IMR-90 (cell line): ENCODE data around the gene STX4. TPM values are rescaled to one million over a fixed set of nuclear protein-coding genes. Genes with fewer than 3 reads are reported as not detected.

Experiments
- ATAC-seq: fragments of 200-7000 bp; cut with Tn5 transposase; 2 replicates; pipeline ENCODE4 v1.9.1; 2020; ENCODE audit warnings: low read depth, mild to moderate bottlenecking, moderate library complexity
- BruUV-seq: library from RNA; stranded (reverse); fragments of 400-500 nt; replicated peaks from 2 replicates; lab custom pipeline; 2021; lab: Mats Ljungman, UMichigan
- CTCF ChIA-PET: fragments of 300-600 bp; formaldehyde crosslinking; extraction: SDS; loops from one replicate; lab custom pipeline; 2021; ENCODE audit warnings: antibody characterized with exemption; lab: Yijun Ruan, JAX
- POLR2A ChIA-PET: fragments of 300-600 bp; sonication (Branson Sonifier 250); formaldehyde crosslinking; loops from one replicate; lab custom pipeline; 2022; ENCODE audit warnings: antibody characterized with exemption; ENCODE audit not compliant: unreplicated experiment; lab: Charles Lee
- DNase-seq: peaks from one replicate; pipeline ENCODE4 v3.0.0; 2013
- H2AFZ ChIP-seq: replicated peaks from 2 replicates; pipeline ENCODE3; 2013; ENCODE audit warnings: low read length, mild to moderate bottlenecking; ENCODE audit not compliant: poor library complexity
- H2AK5ac ChIP-seq: 2 replicates; pipeline ENCODE4 v1.6.1; 2013; ENCODE audit warnings: low read depth, low read length, inconsistent platforms
- H2AK9ac ChIP-seq: replicated peaks from 2 replicates; pipeline ENCODE3; 2013; ENCODE audit warnings: mild to moderate bottlenecking, low read depth, low read length, moderate library complexity; ENCODE audit not compliant: poor library complexity
- H2BK120ac ChIP-seq: 2 replicates; pipeline ENCODE4 v1.6.1; 2013; ENCODE audit warnings: low read depth, low read length, inconsistent platforms
- H2BK15ac ChIP-seq: 3 replicates; pipeline ENCODE4 v1.6.1; 2013; ENCODE audit warnings: low read depth, low read length, inconsistent platforms
- H2BK20ac ChIP-seq: 2 replicates; pipeline ENCODE4 v1.6.1; 2013; ENCODE audit warnings: low read depth, mild to moderate bottlenecking, inconsistent platforms, low read length, moderate library complexity
- H2BK5ac ChIP-seq: 2 replicates; pipeline ENCODE4 v1.6.1; 2013; ENCODE audit warnings: mild to moderate bottlenecking, low read depth, low read length, inconsistent platforms; ENCODE audit not compliant: poor library complexity, severe bottlenecking
- H3K14ac ChIP-seq: replicated peaks from 2 replicates; pipeline ENCODE4 v1.6.1; 2013; ENCODE audit warnings: low read depth, low read length, inconsistent platforms
- H3K18ac ChIP-seq: 2 replicates; pipeline ENCODE4 v1.6.1; 2013; ENCODE audit warnings: low read depth, low read length, control low read depth
- H3K23ac ChIP-seq: 2 replicates; pipeline ENCODE4 v1.6.1; 2013; ENCODE audit warnings: low read depth, low read length, inconsistent platforms
- H3K27ac ChIP-seq: 2 replicates; pipeline ENCODE4 v1.5.1; 2013; ENCODE audit warnings: mild to moderate bottlenecking, control low read depth, low read length; ENCODE audit not compliant: insufficient read depth
- H3K27me3 ChIP-seq: 2 replicates; pipeline ENCODE4 v1.6.1; 2013; ENCODE audit warnings: low read length; ENCODE audit not compliant: control insufficient read depth, insufficient read depth
- H3K36me3 ChIP-seq: 2 replicates; pipeline ENCODE4 v1.6.1; 2013; ENCODE audit warnings: low read length, mixed read lengths; ENCODE audit not compliant: control insufficient read depth, insufficient read depth
- H3K4ac ChIP-seq: 2 replicates; pipeline ENCODE4 v1.6.1; 2013; ENCODE audit warnings: low read depth, low read length, inconsistent platforms
- H3K4me1 ChIP-seq: 2 replicates; pipeline ENCODE4 v1.6.1; 2013; ENCODE audit warnings: low read length, mixed read lengths; ENCODE audit not compliant: control insufficient read depth, insufficient read depth
- H3K4me2 ChIP-seq: 2 replicates; pipeline ENCODE4 v1.6.1; 2013; ENCODE audit warnings: low read depth, mild to moderate bottlenecking, control low read depth, low read length, moderate library complexity
- H3K4me3 ChIP-seq: 2 replicates; pipeline ENCODE4 v1.5.1; 2013; ENCODE audit warnings: low read depth, mild to moderate bottlenecking, control low read depth, low read length, moderate library complexity; ENCODE audit not compliant: insufficient read depth
- H3K56ac ChIP-seq: 2 replicates; pipeline ENCODE4 v1.6.1; 2013; ENCODE audit warnings: low read length, inconsistent platforms; ENCODE audit not compliant: insufficient read depth; ENCODE audit errors: extremely low read depth
- H3K79me1 ChIP-seq, 2 experiments: 2 replicates each; pipeline ENCODE4 v1.6.1; 2013; ENCODE audit warnings: low read length in 2 of 2, inconsistent platforms in 1 of 2, low read depth in 1 of 2
- H3K9ac ChIP-seq: 2 replicates; pipeline ENCODE4 v1.6.1; 2013; ENCODE audit warnings: low read depth, low read length, control low read depth
- H3K9me1 ChIP-seq: 2 replicates; pipeline ENCODE4 v1.6.1; 2013; ENCODE audit warnings: low read length, inconsistent platforms; ENCODE audit not compliant: insufficient read depth
- H3K9me3 ChIP-seq: 2 replicates; pipeline ENCODE4 v1.6.1; 2013; ENCODE audit warnings: low read length; ENCODE audit not compliant: control insufficient read depth, insufficient read depth
- H4K20me1 ChIP-seq: 2 replicates; pipeline ENCODE4 v1.6.1; 2013; ENCODE audit warnings: low read length, inconsistent platforms; ENCODE audit not compliant: insufficient read depth
- H4K5ac ChIP-seq: 2 replicates; pipeline ENCODE4 v1.6.1; 2013; ENCODE audit warnings: mild to moderate bottlenecking, low read depth, low read length, control low read depth
- H4K8ac ChIP-seq, 2 experiments: 2 replicates each; pipeline ENCODE4 v1.6.1; 2013; ENCODE audit warnings: low read depth in 2 of 2, low read length in 2 of 2, control low read depth in 1 of 2, inconsistent platforms in 1 of 2
- H4K91ac ChIP-seq: 2 replicates; pipeline ENCODE4 v1.6.1; 2013; ENCODE audit warnings: low read depth, low read length, inconsistent platforms; ENCODE audit not compliant: insufficient read depth
- CHD1 ChIP-seq: IDR thresholded peaks from 2 replicates; pipeline ENCODE4 v1.6.1; 2012; ENCODE audit warnings: low read depth, low read length, improper control_type of control experiment
- ELK1 ChIP-seq: fragments of 150-350 bp; IDR thresholded peaks from 2 replicates; pipeline ENCODE4 v1.6.1; 2016; ENCODE audit warnings: low read depth, mild to moderate bottlenecking, low read length, moderate library complexity, borderline replicate concordance
- MAFK ChIP-seq: IDR thresholded peaks from 2 replicates; pipeline ENCODE4 v1.6.1; 2012; ENCODE audit warnings: low read depth, low read length, improper control_type of control experiment
- MXI1 ChIP-seq: IDR thresholded peaks from 2 replicates; pipeline ENCODE4 v1.6.1; 2012; ENCODE audit warnings: low read depth, mild to moderate bottlenecking, low read length, moderate library complexity, borderline replicate concordance
- POLR2A ChIP-seq: IDR thresholded peaks from 2 replicates; pipeline ENCODE4 v1.6.1; 2012; ENCODE audit warnings: mild to moderate bottlenecking, low read depth, low read length
- RAD21 ChIP-seq: IDR thresholded peaks from 2 replicates; pipeline ENCODE4 v1.6.1; 2012; ENCODE audit warnings: low read length, improper control_type of control experiment
- RFX5 ChIP-seq: IDR thresholded peaks from 2 replicates; pipeline ENCODE4 v1.8.0; 2012; ENCODE audit warnings: low read depth, mild to moderate bottlenecking, low read length, moderate library complexity
- USF2 ChIP-seq: fragments of 150-350 bp; IDR thresholded peaks from 2 replicates; pipeline ENCODE4 v1.6.1; 2017; ENCODE audit warnings: mild to moderate bottlenecking, antibody characterized with exemption, low read length, low read depth
- WGBS, 2 experiments: methylation state at CpG; one replicate each; pipeline versions ENCODE4 v1.1.5 to v1.1.7; 2013; ENCODE audit warnings: missing lambda C conversion rate in 2 of 2; ENCODE audit not compliant: insufficient read length in 1 of 2; ENCODE audit errors: extremely low coverage in 2 of 2; 5-methylcytosine and 5-hydroxymethylcytosine counted together
- dilution Hi-C: fragments of 300-500 bp; cut with HindIII; formaldehyde crosslinking; loops from one replicate; pipeline ENCODE4 v1.14.3; 2018; ENCODE audit warnings: low sequenced_read_pairs; ENCODE audit not compliant: unreplicated experiment
- in situ Hi-C: fragments of 300-500 bp; cut with MboI; formaldehyde crosslinking; loops from 3 replicates; pipeline ENCODE4 v1.14.3; 2019; ENCODE audit warnings: low sequenced_read_pairs, inconsistent platforms, mixed read lengths
- intact Hi-C: fragments of 100-400 bp; cut with micrococcal nuclease; formaldehyde crosslinking; loops from 2 replicates; pipeline ENCODE4 v1.10.0; 2022
- polyA plus RNA-seq, 3 experiments: library from polyadenylated mRNA; depleted of rRNA; stranded (reverse); fragments of >200 nt; gene quantifications; 2 replicates each; pipeline ENCODE4 v1.2.3, GENCODE V29; 2012; ENCODE audit warnings: low replicate concordance in 1 of 3
- total RNA-seq: library from RNA; depleted of rRNA; stranded (reverse); fragments of >200 nt; gene quantifications from 2 replicates; pipeline ENCODE4 v1.2.3, GENCODE V29; 2012

STX4 gene
- total and polyA plus RNA-seq, 2 of the 4 experiments (the other 2 are of a cell fraction): 23.5 to 67.9 TPM

- no peak overlapping the region for H4K8ac ChIP-seq
- no peak overlapping the region for H3K18ac ChIP-seq
- H3K4me3 ChIP-seq: no peak overlapping the region
- no peak overlapping the region for H4K5ac ChIP-seq
- no peak overlapping the region for H2AK9ac ChIP-seq
- H3K36me3 ChIP-seq: peaks cover 62% of the 10 kb centered on the region
- DNase-seq (no peak), ATAC-seq (no peak)
- H3K4ac ChIP-seq: no peak overlapping the region
- peaks cover 18 to 60% of the 10 kb centered on the region in 2 experiments for H3K79me1 ChIP-seq
- H3K56ac ChIP-seq: no peak overlapping the region
- TF ChIP-seq MAFK (no peak), USF2 (no peak), CHD1 (no peak), RAD21 (no peak), MXI1 (no peak), ELK1 (no peak), RFX5 (no peak), POLR2A (no peak)
- dilution Hi-C loops (no loop called here), in situ Hi-C loops (loop anchor here (10.0 kb wide), 1 partner anchor 387 kb away; no protein-coding TSS in a partner anchor), intact Hi-C loops (loop anchor here (10.0 kb wide), 1 partner anchor 123 kb away; the partner anchor contains the start of gene SETD1A)
- H3K9me1 ChIP-seq: no peaks in the 10 kb centered on the region
- BruUV-seq: no TSS peak
- peaks cover 15% of the 10 kb centered on the region; the same call in 1 of the 2 replicates for H4K20me1 ChIP-seq
- H3K9ac ChIP-seq: no peak overlapping the region
- H3K27ac ChIP-seq: no peak overlapping the region
- ChIA-PET POLR2A (no interaction called here), CTCF (interaction anchor here (0.6 kb wide), 1 partner anchor 26 kb away, joined by 4 read pairs; no protein-coding TSS in a partner anchor)
- H2AK5ac ChIP-seq: no peak overlapping the region
- no peaks in the 10 kb centered on the region for H3K27me3 ChIP-seq
- no peak overlapping the region for H3K4me2 ChIP-seq
- H4K91ac ChIP-seq: no peak overlapping the region
- no peaks in the 10 kb centered on the region for H3K4me1 ChIP-seq
- WGBS, 2 experiments: 100% methylated on average over 6 of the region's 30 CpGs; no CpG with 5 or more reads in 1 of the 2 experiments
- no peak overlapping the region for H2AFZ ChIP-seq
- H2BK120ac ChIP-seq: no peak overlapping the region
- H2BK15ac ChIP-seq: no peak overlapping the region
- no peaks in the 10 kb centered on the region for H3K9me3 ChIP-seq
- no peak overlapping the region for H3K23ac ChIP-seq
- no peak overlapping the region for H3K14ac ChIP-seq
- H2BK5ac ChIP-seq: no peak overlapping the region
- H2BK20ac ChIP-seq: no peak overlapping the region
These were observed 44.4 kb downstream of the STX4 start for GRCh38 chr16:31077592-31078396.
